ENCODE results near the gene TRIP10. TPM values are rescaled to one million over a fixed set of nuclear protein-coding genes. Genes with fewer than 3 reads are reported as not detected.

TRIP10 gene
- total and polyA plus RNA-seq, 2 of the 13 experiments (the other 11 are each of a cell fraction or from before 2014, with no cell fraction given): 32.5 to 33.2 TPM

DNA sequence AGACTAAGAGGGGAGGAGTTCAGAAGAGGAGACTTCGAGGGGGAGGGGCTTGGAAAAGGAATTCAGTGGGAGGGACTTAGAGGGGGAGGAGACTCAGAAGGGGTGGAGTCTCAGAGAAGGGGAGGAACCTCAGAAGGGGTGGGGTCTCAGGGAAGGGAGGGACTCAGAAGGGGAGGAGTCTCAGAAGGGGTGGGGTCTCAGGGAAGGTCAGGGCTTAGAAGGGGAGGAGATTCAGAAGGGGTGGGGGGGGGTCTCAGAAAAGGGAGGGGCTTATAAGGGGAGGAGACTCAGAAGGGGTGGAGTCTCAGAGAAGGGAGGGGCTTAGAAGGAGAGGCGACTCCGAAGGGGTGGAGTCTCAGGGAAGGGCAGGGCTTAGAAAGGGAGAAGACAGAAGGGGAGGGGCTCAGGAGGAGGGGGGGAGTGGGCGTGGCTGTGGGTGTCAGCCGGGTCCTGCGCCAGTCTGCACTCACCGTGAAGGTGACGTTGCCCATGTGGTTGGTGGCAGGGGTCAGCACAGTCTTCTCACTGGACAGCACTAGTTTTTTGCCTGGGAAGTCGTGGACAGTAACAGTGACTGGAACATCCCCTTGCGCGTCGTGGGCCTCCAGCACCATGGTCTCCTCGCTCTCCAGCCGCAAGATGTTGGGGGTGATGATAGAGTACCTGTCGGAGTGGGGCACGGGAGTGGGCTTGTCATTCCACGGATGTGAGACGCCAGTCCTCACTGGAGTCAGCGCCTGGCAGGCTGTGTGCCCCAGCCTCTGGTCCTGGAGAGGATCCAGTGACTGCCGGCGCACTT lies 20.5 kb upstream of the TRIP10 start (continued):
- no peak for TF ChIP-seq STAT6 (CRISPR knock-in tag; IDR thresholded peaks at IDR 0.05; ENCODE audit: borderline replicate concordance)
- TF ChIP-seq ZNF256 (CRISPR knock-in tag; conservative IDR thresholded peaks at IDR 0.05): no peak
- peak; percentile 41; the same call in 1 of the 2 replicates for TF ChIP-seq BORCS8-MEF2B (CRISPR knock-in tag; IDR thresholded peaks at IDR 0.05)
- TF ChIP-seq ARNT (IDR thresholded peaks at IDR 0.05): no peak
- TF ChIP-seq KLF16 (CRISPR knock-in tag; IDR thresholded peaks at IDR 0.05): no peak
- TF ChIP-seq KLF12 (CRISPR knock-in tag; IDR thresholded peaks at IDR 0.05; ENCODE audit: borderline replicate concordance): no peak
- TF ChIP-seq PITX1 (CRISPR knock-in tag; IDR thresholded peaks at IDR 0.05): peak; percentile 55
- no peak for TF ChIP-seq ZNF749 (CRISPR knock-in tag; IDR thresholded peaks at IDR 0.05; ENCODE audit: borderline replicate concordance)
- no peak for TF ChIP-seq NR2F1 (CRISPR knock-in tag; IDR thresholded peaks at IDR 0.05)
- TF ChIP-seq RORA (CRISPR knock-in tag; IDR thresholded peaks at IDR 0.05): no peak
- no peak; the same call in 1 of the 2 replicates for TF ChIP-seq STAG1 (CRISPR knock-in tag; IDR thresholded peaks at IDR 0.05)
- 0 out of 2 replicates have a peak, but pooled peaks have one; percentile 25 for TF ChIP-seq HOXD1 (CRISPR knock-in tag; IDR thresholded peaks at IDR 0.05)
- no peak for TF ChIP-seq ZNF720 (CRISPR knock-in tag; IDR thresholded peaks at IDR 0.05)
- TF ChIP-seq ZNF556 (CRISPR knock-in tag; IDR thresholded peaks at IDR 0.05; ENCODE audit: borderline replicate concordance): no peak
- TF ChIP-seq REPIN1 (CRISPR knock-in tag; IDR thresholded peaks at IDR 0.05; ENCODE audit: borderline replicate concordance, low read depth): peak; percentile 63; the same call in 1 of the 2 replicates
- peak; percentile 61 for TF ChIP-seq RXRA (CRISPR knock-in tag; IDR thresholded peaks at IDR 0.05)
- TF ChIP-seq MTF1 (CRISPR knock-in tag; IDR thresholded peaks at IDR 0.05): no peak
- TF ChIP-seq SAP130 (CRISPR knock-in tag; IDR thresholded peaks at IDR 0.05; ENCODE audit: low read depth): peak; percentile 92
- TF ChIP-seq ATF1 (CRISPR knock-in tag; IDR thresholded peaks at IDR 0.05): no peak
- TF ChIP-seq, protein P1, sequence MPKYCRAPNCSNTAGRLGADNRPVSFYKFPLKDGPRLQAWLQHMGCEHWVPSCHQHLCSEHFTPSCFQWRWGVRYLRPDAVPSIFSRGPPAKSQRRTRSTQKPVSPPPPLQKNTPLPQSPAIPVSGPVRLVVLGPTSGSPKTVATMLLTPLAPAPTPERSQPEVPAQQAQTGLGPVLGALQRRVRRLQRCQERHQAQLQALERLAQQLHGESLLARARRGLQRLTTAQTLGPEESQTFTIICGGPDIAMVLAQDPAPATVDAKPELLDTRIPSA (CRISPR knock-in tag; IDR thresholded peaks at IDR 0.05; ENCODE audit: borderline replicate concordance): no peak
- TF ChIP-seq ZNF629 (CRISPR knock-in tag; conservative IDR thresholded peaks at IDR 0.05): no peak
- no peak for TF ChIP-seq EZH2 (conservative IDR thresholded peaks at IDR 0.05; ENCODE audit: low read depth, low read length)
- no peak for TF ChIP-seq ZNF678 (CRISPR knock-in tag; IDR thresholded peaks at IDR 0.05)
- no peak for TF ChIP-seq KMT2B (CRISPR knock-in tag; IDR thresholded peaks at IDR 0.05)
- TF ChIP-seq, protein P2, sequence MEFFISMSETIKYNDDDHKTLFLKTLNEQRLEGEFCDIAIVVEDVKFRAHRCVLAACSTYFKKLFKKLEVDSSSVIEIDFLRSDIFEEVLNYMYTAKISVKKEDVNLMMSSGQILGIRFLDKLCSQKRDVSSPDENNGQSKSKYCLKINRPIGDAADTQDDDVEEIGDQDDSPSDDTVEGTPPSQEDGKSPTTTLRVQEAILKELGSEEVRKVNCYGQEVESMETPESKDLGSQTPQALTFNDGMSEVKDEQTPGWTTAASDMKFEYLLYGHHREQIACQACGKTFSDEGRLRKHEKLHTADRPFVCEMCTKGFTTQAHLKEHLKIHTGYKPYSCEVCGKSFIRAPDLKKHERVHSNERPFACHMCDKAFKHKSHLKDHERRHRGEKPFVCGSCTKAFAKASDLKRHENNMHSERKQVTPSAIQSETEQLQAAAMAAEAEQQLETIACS (CRISPR knock-in tag; IDR thresholded peaks at IDR 0.05): no peak
- no peak for TF ChIP-seq FOXA3 (CRISPR knock-in tag; IDR thresholded peaks at IDR 0.05)
- no peak; the same call in 1 of the 2 replicates for TF ChIP-seq ZNF878 (CRISPR knock-in tag; IDR thresholded peaks at IDR 0.05)

Measured in HepG2 (cell line).